Astrocyte of the cerebellum (primary cell): ENCODE data around the gene HPGD.

ENCODE experiments used
- DNase-seq: peaks from one replicate; pipeline ENCODE4 v3.0.0-alpha.2; 2011; ENCODE audit warnings: low read depth
- H3K4me3 ChIP-seq: 2 replicates; pipeline ENCODE4 v1.5.1; 2011; ENCODE audit warnings: mild to moderate bottlenecking, low read depth, low read length, moderate library complexity
- CTCF ChIP-seq: IDR thresholded peaks from 2 replicates; pipeline ENCODE4 v1.5.1; 2012; ENCODE audit warnings: low read length, low read depth, moderate library complexity, mild to moderate bottlenecking; ENCODE audit errors: missing control alignments
- in situ Hi-C: cut with HindIII; loops from 2 replicates; pipeline ENCODE4 v1.10.0; 2017; ENCODE audit warnings: low sequenced_read_pairs

The HPGD gene

GRCh38 chr4:174454815-174455473 lies 67.3 kb downstream of the HPGD start:
- DNase-seq, result no peak
- H3K4me3 ChIP-seq, result no peak overlapping the region
- in situ Hi-C loops, result no loop called here
- TF ChIP-seq CTCF, result no peak

GRCh38 chr4:174451718-174452296 lies 70.5 kb downstream of the HPGD start:
- H3K4me3 ChIP-seq, result no peak overlapping the region
- no peak for DNase-seq
- no peak for TF ChIP-seq CTCF
- in situ Hi-C loops, result no loop called here

- no peak overlapping the region for H3K4me3 ChIP-seq
- in situ Hi-C loops, result no loop called here
- DNase-seq, result no peak
- no peak for TF ChIP-seq CTCF
Measured at GRCh38 chr4:174450786-174451125, 71.5 kb downstream of the HPGD start.

GRCh38 chr4:174449944-174450785 lies 72.1 kb downstream of the HPGD start:
- H3K4me3 ChIP-seq, result no peak overlapping the region
- TF ChIP-seq CTCF, result no peak
- in situ Hi-C loops, result no loop called here
- no peak for DNase-seq

GRCh38 chr4:174449152-174449551 lies 73.1 kb downstream of the HPGD start:
- no peak for TF ChIP-seq CTCF
- no peak for DNase-seq
- in situ Hi-C loops, result no loop called here
- H3K4me3 ChIP-seq, result no peak overlapping the region

- no peak for DNase-seq
- no peak for TF ChIP-seq CTCF
- H3K4me3 ChIP-seq, result no peak overlapping the region
- in situ Hi-C loops, result no loop called here
Measured at GRCh38 chr4:174444390-174444789, 77.9 kb downstream of the HPGD start.
